ENCODE data around the gene FLRT1.

- TF ChIP-seq CTCF (IDR thresholded peaks at IDR 0.05) (no peak), ZFX (IDR thresholded peaks at IDR 0.05; ENCODE audit: borderline replicate concordance) (no peak)
These were observed 36.7 kb downstream of the FLRT1 start for GRCh38 chr11:64072403-64072802.

Data from 22Rv1 (cell line).